GM12874 (cell line): ENCODE results near the gene DCHS1.

Experiments used
- CTCF ChIP-seq: IDR thresholded peaks from 2 replicates; pipeline ENCODE4 v1.5.1; 2011; ENCODE audit warnings: low read depth, mild to moderate bottlenecking, control low read depth, low read length, moderate library complexity; ENCODE audit not compliant: insufficient read depth

The DCHS1 gene

GRCh38 chr11:6637871-6638270 lies 17.7 kb downstream of the DCHS1 start:
- no peak for TF ChIP-seq CTCF

- TF ChIP-seq CTCF = no peak
Observed at GRCh38 chr11:6636480-6636879, 19.1 kb downstream of the DCHS1 start.

- no peak for TF ChIP-seq CTCF
Observed at GRCh38 chr11:6635082-6635932, 20.3 kb downstream of the DCHS1 start.

GRCh38 chr11:6634534-6634933 lies 21.1 kb downstream of the DCHS1 start:
- no peak for TF ChIP-seq CTCF

GRCh38 chr11:6633422-6634408 lies 21.9 kb downstream of the DCHS1 start:
- no peak for TF ChIP-seq CTCF

- no peak for TF ChIP-seq CTCF
Observed at GRCh38 chr11:6632116-6633073, 23.2 kb downstream of the DCHS1 start.
